GM12878 (cell line): Measurements from ENCODE around the gene DDX20. TPM values are rescaled to one million over a fixed set of nuclear protein-coding genes. Genes with fewer than 3 reads are reported as not detected.

Experiments used
- ATAC-seq: fragments of 200-7000 bp; cut with Tn5 transposase; 3 replicates; pipeline ENCODE4 v1.9.1; 2020; ENCODE audit warnings: mild to moderate bottlenecking, moderate library complexity
- BruUV-seq: library from RNA; stranded (reverse); fragments of 400-500 nt; replicated peaks from 2 replicates; lab custom pipeline; 2021; lab: Mats Ljungman, UMichigan
- CTCF ChIA-PET: fragments of 300-600 bp; sonication (Branson Sonifier 250); formaldehyde crosslinking; extraction: SDS; loops from one replicate; lab custom pipeline; 2021; ENCODE audit warnings: inconsistent platforms; lab: Yijun Ruan, JAX
- POLR2A ChIA-PET: fragments of 350-600 bp; formaldehyde crosslinking; extraction: SDS; loops from one replicate; lab custom pipeline; 2021; ENCODE audit warnings: inconsistent platforms; lab: Charles Lee
- RAD21 ChIA-PET: fragments of 300-600 bp; sonication (Branson Sonifier 250); formaldehyde crosslinking; loops from one replicate; lab custom pipeline; 2023; ENCODE audit warnings: antibody characterized with exemption; ENCODE audit not compliant: unreplicated experiment; lab: Charles Lee
- SMC1A ChIA-PET: fragments of 300-600 bp; sonication (Branson Sonifier 250); formaldehyde crosslinking; loops from one replicate; lab custom pipeline; 2023; ENCODE audit not compliant: unreplicated experiment, uncharacterized antibody; lab: Charles Lee
- DNase-seq: peaks from one replicate; pipeline ENCODE4 v3.0.0-alpha.2; 2011; ENCODE audit warnings: low read depth, low spot score
- FAIRE-seq: peaks from 3 replicates; lab custom pipeline; 2011; peaks lifted over from hg19 to GRCh38; lab: Jason Lieb, UNC
- H2AFZ ChIP-seq: 2 replicates; pipeline ENCODE4 v1.6.0; 2011; ENCODE audit warnings: low read depth, low read length, control low read depth; ENCODE audit not compliant: control insufficient read depth
- H3K27ac ChIP-seq: 2 replicates; pipeline ENCODE4 v1.5.1; 2011; ENCODE audit warnings: control low read depth; ENCODE audit not compliant: control insufficient read depth, insufficient read depth
- H3K27me3 ChIP-seq, 2 experiments: replicated peaks in 1 of 2; 2 replicates each; pipeline versions ENCODE4 v1.6.0 to v1.6.1; 2011; ENCODE audit warnings: low read length in 1 of 2; ENCODE audit not compliant: control insufficient read depth in 2 of 2, insufficient read depth in 2 of 2
- H3K36me3 ChIP-seq, 2 experiments: 2 replicates each; pipeline ENCODE4 v1.5.1; 2011; ENCODE audit warnings: low read length in 1 of 2; ENCODE audit not compliant: control insufficient read depth in 2 of 2, insufficient read depth in 2 of 2
- H3K4me1 ChIP-seq: 2 replicates; pipeline ENCODE4 v1.6.1; 2011; ENCODE audit warnings: mild to moderate bottlenecking, low read length, moderate library complexity, mixed read lengths; ENCODE audit not compliant: control insufficient read depth, insufficient read depth
- H3K4me2 ChIP-seq: 2 replicates; pipeline ENCODE4 v1.6.0; 2011; ENCODE audit warnings: control low read depth; ENCODE audit not compliant: control insufficient read depth, insufficient read depth
- H3K4me3 ChIP-seq: fragments of 200-600 bp; sonication (generic); 2 replicates; pipeline ENCODE4 v1.5.1; 2016
- H3K79me2 ChIP-seq: 2 replicates; pipeline ENCODE4 v1.6.0; 2011; ENCODE audit warnings: low read length; ENCODE audit not compliant: control insufficient read depth, insufficient read depth
- H3K9ac ChIP-seq: 2 replicates; pipeline ENCODE4 v1.8.0; 2011; ENCODE audit warnings: low read length, control low read depth, mixed read lengths; ENCODE audit not compliant: control insufficient read depth, insufficient read depth
- H3K9me3 ChIP-seq: replicated peaks from 3 replicates; pipeline ENCODE4 v1.5.1; 2011; ENCODE audit warnings: mild to moderate bottlenecking, low read length; ENCODE audit not compliant: control insufficient read depth, insufficient read depth
- H4K20me1 ChIP-seq: 2 replicates; pipeline ENCODE4 v1.6.0; 2011; ENCODE audit not compliant: control insufficient read depth, insufficient read depth
- ASH2L ChIP-seq: fragments of 300-600, 200-600 bp; sonication (generic); IDR thresholded peaks from 2 replicates; pipeline ENCODE4 v1.6.1; 2017; ENCODE audit warnings: low read depth, mild to moderate bottlenecking, borderline replicate concordance
- BACH1 ChIP-seq: fragments of 450-650 bp; IDR thresholded peaks from 2 replicates; pipeline ENCODE4 v1.6.1; 2017; ENCODE audit warnings: mild to moderate bottlenecking, borderline replicate concordance
- CREM ChIP-seq: IDR thresholded peaks from 2 replicates; pipeline ENCODE4 v1.6.1; 2014; ENCODE audit warnings: antibody characterized with exemption, low read depth
- DPF2 ChIP-seq: fragments of 450-650 bp; IDR thresholded peaks from 2 replicates; pipeline ENCODE4 v1.6.1; 2017; ENCODE audit warnings: mild to moderate bottlenecking
- EGR1 ChIP-seq, 2 experiments: IDR thresholded peaks; 1 replicate in 1 of 2; 2 replicates in 1 of 2; pipeline ENCODE4 v1.6.1; 2011 to 2012; ENCODE audit warnings: low read depth in 2 of 2, low read length in 2 of 2, borderline replicate concordance in 1 of 2, mild to moderate bottlenecking in 1 of 2, moderate library complexity in 1 of 2
- EZH2 ChIP-seq: IDR thresholded peaks from 2 replicates; pipeline ENCODE4 v1.6.1; 2012; ENCODE audit warnings: low read depth, mild to moderate bottlenecking, control low read depth, inconsistent platforms, low read length, borderline replicate concordance; ENCODE audit not compliant: control insufficient read depth
- IKZF1 ChIP-seq: fragments of 450-650 bp; conservative IDR thresholded peaks from 2 replicates; pipeline ENCODE4 v1.6.1; 2017; ENCODE audit warnings: antibody characterized with exemption, mild to moderate bottlenecking
- IRF4 ChIP-seq: IDR thresholded peaks from 2 replicates; pipeline ENCODE4 v1.6.1; 2011; ENCODE audit warnings: low read depth, low read length
- KDM1A ChIP-seq: fragments of 200-600 bp; sonication (generic); IDR thresholded peaks from 2 replicates; pipeline ENCODE4 v1.6.1; 2016; ENCODE audit warnings: borderline replicate concordance
- MTA3 ChIP-seq: IDR thresholded peaks from 2 replicates; pipeline ENCODE4 v1.6.1; 2012; ENCODE audit warnings: low read length, inconsistent platforms, borderline replicate concordance
- NR2C1 ChIP-seq: fragments of 450-650 bp; IDR thresholded peaks from 2 replicates; pipeline ENCODE4 v1.6.1; 2017; ENCODE audit warnings: antibody characterized with exemption, mild to moderate bottlenecking, moderate library complexity
- REST ChIP-seq: IDR thresholded peaks from 2 replicates; pipeline ENCODE4 v1.6.1; 2012; ENCODE audit warnings: mild to moderate bottlenecking, low read depth, low read length
- SMAD1 ChIP-seq: fragments of 450-650 bp; IDR thresholded peaks from 2 replicates; pipeline ENCODE4 v1.6.1; 2018; ENCODE audit warnings: mild to moderate bottlenecking, low read depth; ENCODE audit not compliant: partially characterized antibody
- WRNIP1 ChIP-seq: IDR thresholded peaks from 2 replicates; pipeline ENCODE4 v1.6.1; 2011; ENCODE audit warnings: low read depth, low read length, improper control_type of control experiment, borderline replicate concordance
- WGBS: methylation state at CpG from one replicate; pipeline ENCODE4 v1.1.6; 2016; ENCODE audit warnings: low lambda C conversion rate; ENCODE audit not compliant: insufficient replicate concordance, insufficient coverage; ENCODE audit errors: missing lambda C conversion rate; 5-methylcytosine and 5-hydroxymethylcytosine counted together
- in situ Hi-C: fragments of 300-500 bp; cut with MboI; formaldehyde crosslinking; loops from 9 replicates; pipeline ENCODE4 v1.14.3; 2018; ENCODE audit warnings: mixed read lengths
- intact Hi-C: fragments of 100-400 bp; cut with micrococcal nuclease; formaldehyde crosslinking; loops from one replicate; pipeline ENCODE4 v1.14.2; 2022; ENCODE audit not compliant: unreplicated experiment
- polyA plus RNA-seq, 11 experiments: library from polyadenylated mRNA; depleted of rRNA in 4 of 11; unstranded in 6 of 11; stranded (reverse) in 5 of 11; fragments of >200 nt; fragmentation: Nextera tagmentation in 4 of 11; fragmentation: Illumina TruSeq in 1 of 11; extraction: Ambion mirVana in 4 of 11; extraction: Trizol in 1 of 11; gene quantifications; 1 replicate in 1 of 11; 2 replicates in 10 of 11; pipeline versions ENCODE4 v1.2.1 to v1.2.3, GENCODE V29; 2011 to 2016; ENCODE audit warnings: inconsistent platforms in 2 of 11, missing spikeins in 2 of 11, low read depth in 1 of 11
- total RNA-seq, 4 experiments: library from RNA; depleted of rRNA in 3 of 4; stranded (reverse); fragments of >200 nt in 3 of 4; fragmentation: Illumina TruSeq in 1 of 4; extraction: Trizol in 1 of 4; gene quantifications; 2 replicates each; pipeline versions ENCODE4 v1.2.1 to v1.2.3, GENCODE V29; 2013 to 2021
- TF ChIP-seq, protein P1 (sequence below): fragments of 450-650 bp; IDR thresholded peaks from 2 replicates; pipeline ENCODE4 v1.6.1; 2017; ENCODE audit warnings: mild to moderate bottlenecking, moderate library complexity

The DDX20 gene
- total and polyA plus RNA-seq, 10 of the 15 experiments (the other 5 are each of a cell fraction or from before 2014, with no cell fraction given) = 7.2 to 30.6 (median 25.1) TPM

DNA sequence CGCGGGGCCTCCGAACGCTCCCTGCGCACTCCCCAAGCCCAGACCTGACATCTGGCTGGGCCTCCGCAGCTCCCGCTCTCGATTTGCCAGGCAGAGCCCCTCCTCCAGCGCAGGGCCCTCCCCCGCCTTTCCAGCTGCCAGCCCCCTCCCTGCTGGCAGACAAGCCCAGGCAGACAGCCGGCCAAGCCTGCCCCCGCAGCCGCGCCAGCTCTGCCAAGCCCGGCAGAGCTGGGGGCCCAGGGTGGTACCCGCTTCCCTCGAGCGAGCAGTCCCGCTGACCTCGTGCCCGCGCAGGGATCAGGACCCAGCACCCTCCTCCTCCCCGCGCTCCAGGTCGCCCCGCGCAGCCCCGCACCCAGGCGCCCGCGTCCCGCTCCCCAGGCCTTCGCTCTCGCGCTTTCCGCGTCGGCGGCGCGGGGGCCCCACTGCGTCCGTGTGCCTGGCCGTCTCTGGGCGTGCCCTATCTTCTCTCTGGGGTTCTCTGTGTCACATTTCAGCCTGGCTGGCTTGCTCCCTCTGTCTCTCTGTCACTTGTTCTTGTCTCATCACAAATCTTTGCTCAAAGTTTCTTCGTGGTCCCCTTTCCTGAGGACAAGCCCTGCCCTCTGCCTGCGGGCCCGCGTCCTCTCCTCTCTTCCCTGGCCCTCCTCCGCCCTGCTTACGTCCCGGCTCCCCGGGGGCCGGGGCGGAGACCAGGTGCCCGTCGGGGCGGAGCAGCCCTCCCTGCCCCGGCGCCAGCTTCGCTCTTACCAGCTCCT is 17.1 kb upstream of the DDX20 start:
- peak overlapping the region; percentile 100 for H3K4me2 ChIP-seq
- ATAC-seq = peak; percentile 70
- no peaks in the 10 kb centered on the region for H3K79me2 ChIP-seq
- WGBS = under 1% methylated on average over 56 of the region's 61 CpGs
- no TSS peak for BruUV-seq
- in situ Hi-C loops = no loop called here
- peaks cover 0 to 6% of the 10 kb centered on the region in 2 experiments; a peak in 2 of 4 replicates for H3K27me3 ChIP-seq
- ChIA-PET CTCF (interaction anchor here (0.7 to 12.7 kb wide), 17 partner anchors 10 to 708 kb away, joined by 3 to 135 read pairs (median 5); no protein-coding TSS in a partner anchor), SMC1A (interaction anchor here (0.6 to 4.8 kb wide), 14 partner anchors 9 to 299 kb away, joined by 3 to 31 read pairs (median 5); no protein-coding TSS in a partner anchor), POLR2A (interaction anchor here (0.6 to 2.2 kb wide), 13 partner anchors 9 to 260 kb away, joined by 3 to 6 read pairs (median 3); partner anchors contain the start of gene RAP1A), RAD21 (interaction anchor here (0.7 to 3.9 kb wide), 17 partner anchors 9 to 519 kb away, joined by 3 to 26 read pairs (median 4); partner anchors contain the start of gene DDX20)
- peaks cover 11% of the 10 kb centered on the region for H3K4me1 ChIP-seq
- peak overlapping the region; percentile 86 for H3K4me3 ChIP-seq
- H3K27ac ChIP-seq = peak overlapping the region; percentile 45
- no peaks in the 10 kb centered on the region for H4K20me1 ChIP-seq
- no peaks in the 10 kb centered on the region for H3K9me3 ChIP-seq
- H3K36me3 ChIP-seq = no peaks in the 10 kb centered on the region
- H3K9ac ChIP-seq = peak overlapping the region; percentile 56
- intact Hi-C loops = loop anchor here (1.0 kb wide), 1 partner anchor 17 kb away; the partner anchor contains the start of gene DDX20
- FAIRE-seq = no peak
- no peak for DNase-seq
- H2AFZ ChIP-seq = peak overlapping the region; percentile 85
- TF ChIP-seq WRNIP1 (no peak), MTA3 (no peak), DPF2 (no peak), ASH2L (no peak), CREM (0 out of 2 replicates have a peak, but pooled peaks have one; percentile 25), IRF4 (no peak), IKZF1 (no peak; the same call in 1 of the 2 replicates), EGR1 (IDR thresholded peaks at IDR 0.05; ENCODE audit: borderline replicate concordance in 1 of 2, low read depth in 2 of 2, low read length in 2 of 2) (0 out of 3 replicates have a peak, but pooled peaks of 1 of the 2 experiments have one; percentile 1), KDM1A (no peak), BACH1 (0 out of 2 replicates have a peak, but pooled peaks have one; percentile 35), REST (no peak), EZH2 (no peak), SMAD1 (no peak), NR2C1 (no peak)
- TF ChIP-seq, protein P1, sequence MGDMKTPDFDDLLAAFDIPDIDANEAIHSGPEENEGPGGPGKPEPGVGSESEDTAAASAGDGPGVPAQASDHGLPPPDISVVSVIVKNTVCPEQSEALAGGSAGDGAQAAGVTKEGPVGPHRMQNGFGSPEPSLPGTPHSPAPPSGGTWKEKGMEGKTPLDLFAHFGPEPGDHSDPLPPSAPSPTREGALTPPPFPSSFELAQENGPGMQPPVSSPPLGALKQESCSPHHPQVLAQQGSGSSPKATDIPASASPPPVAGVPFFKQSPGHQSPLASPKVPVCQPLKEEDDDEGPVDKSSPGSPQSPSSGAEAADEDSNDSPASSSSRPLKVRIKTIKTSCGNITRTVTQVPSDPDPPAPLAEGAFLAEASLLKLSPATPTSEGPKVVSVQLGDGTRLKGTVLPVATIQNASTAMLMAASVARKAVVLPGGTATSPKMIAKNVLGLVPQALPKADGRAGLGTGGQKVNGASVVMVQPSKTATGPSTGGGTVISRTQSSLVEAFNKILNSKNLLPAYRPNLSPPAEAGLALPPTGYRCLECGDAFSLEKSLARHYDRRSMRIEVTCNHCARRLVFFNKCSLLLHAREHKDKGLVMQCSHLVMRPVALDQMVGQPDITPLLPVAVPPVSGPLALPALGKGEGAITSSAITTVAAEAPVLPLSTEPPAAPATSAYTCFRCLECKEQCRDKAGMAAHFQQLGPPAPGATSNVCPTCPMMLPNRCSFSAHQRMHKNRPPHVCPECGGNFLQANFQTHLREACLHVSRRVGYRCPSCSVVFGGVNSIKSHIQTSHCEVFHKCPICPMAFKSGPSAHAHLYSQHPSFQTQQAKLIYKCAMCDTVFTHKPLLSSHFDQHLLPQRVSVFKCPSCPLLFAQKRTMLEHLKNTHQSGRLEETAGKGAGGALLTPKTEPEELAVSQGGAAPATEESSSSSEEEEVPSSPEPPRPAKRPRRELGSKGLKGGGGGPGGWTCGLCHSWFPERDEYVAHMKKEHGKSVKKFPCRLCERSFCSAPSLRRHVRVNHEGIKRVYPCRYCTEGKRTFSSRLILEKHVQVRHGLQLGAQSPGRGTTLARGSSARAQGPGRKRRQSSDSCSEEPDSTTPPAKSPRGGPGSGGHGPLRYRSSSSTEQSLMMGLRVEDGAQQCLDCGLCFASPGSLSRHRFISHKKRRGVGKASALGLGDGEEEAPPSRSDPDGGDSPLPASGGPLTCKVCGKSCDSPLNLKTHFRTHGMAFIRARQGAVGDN = peak; percentile 48; the same call in 1 of the 2 replicates
